Activated CD4-positive, alpha-beta memory T cell treated with anti-CD3 and anti-CD28 coated beads for 36 hours (primary cell): ENCODE results near the gene SRPX2. TPM values are rescaled to one million over a fixed set of nuclear protein-coding genes. Genes with fewer than 3 reads are reported as not detected.
"Not testable (repeated sequence)": the region's sequence is repeated elsewhere in the genome, so short reads cannot be mapped to it uniquely, and the experiment has no call there.

ENCODE experiments used
- CTCF ChIA-PET: fragments of 350-600 bp; sonication (Branson Sonifier 250); formaldehyde crosslinking; loops from one replicate; lab custom pipeline; 2021; ENCODE audit warnings: antibody characterized with exemption, inconsistent platforms; lab: Charles Lee
- POLR2A ChIA-PET: fragments of 350-600 bp; sonication (Branson Sonifier 250); formaldehyde crosslinking; loops from one replicate; lab custom pipeline; 2021; ENCODE audit warnings: antibody characterized with exemption; lab: Charles Lee
- DNase-seq: peaks from one replicate; pipeline ENCODE4 v3.0.0-alpha.2; 2020
- H3K27ac Mint-ChIP-seq: one replicate; pipeline ENCODE4 v1.8.0; 2021; ENCODE audit warnings: mixed read lengths
- H3K27me3 Mint-ChIP-seq: one replicate; pipeline ENCODE4 v1.8.0; 2021; ENCODE audit warnings: mixed read lengths
- H3K36me3 Mint-ChIP-seq: one replicate; pipeline ENCODE4 v1.8.0; 2021; ENCODE audit warnings: mixed read lengths
- H3K4me1 Mint-ChIP-seq: one replicate; pipeline ENCODE4 v1.8.0; 2021; ENCODE audit warnings: low read depth, mixed read lengths
- H3K4me3 Mint-ChIP-seq: one replicate; pipeline ENCODE4 v1.8.0; 2021; ENCODE audit warnings: mild to moderate bottlenecking, mixed read lengths
- H3K9me3 Mint-ChIP-seq: one replicate; pipeline ENCODE4 v1.8.0; 2021; ENCODE audit warnings: mixed read lengths
- intact Hi-C: fragments of 100-400 bp; cut with micrococcal nuclease; formaldehyde crosslinking; loops from one replicate; pipeline ENCODE4 v1.15.1; 2023
- total RNA-seq, 2 experiments: library from RNA; stranded (reverse); gene quantifications; one replicate each; pipeline ENCODE4 v1.2.3, GENCODE V29; 2021

SRPX2 gene
- total RNA-seq, 2 experiments from 2014 or later = not detected

DNA sequence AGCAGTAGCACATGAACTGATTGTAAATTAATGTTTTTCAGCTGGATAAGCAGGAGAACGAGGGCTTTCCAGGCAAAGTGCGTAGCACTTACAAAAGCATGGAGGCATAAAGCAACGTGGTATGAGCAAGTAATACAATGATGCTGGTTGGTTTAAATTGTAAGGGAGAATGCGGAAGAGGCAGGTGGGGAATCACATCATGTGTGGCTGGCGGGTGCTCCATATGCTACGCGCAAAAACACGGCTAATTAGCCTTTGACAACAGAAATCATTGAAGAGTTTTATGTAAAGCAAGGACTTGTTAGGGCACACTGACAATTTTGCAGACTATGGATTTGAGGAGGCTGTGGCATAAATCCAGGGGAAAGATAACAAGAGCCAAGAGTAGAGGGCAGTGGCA, 73.4 kb downstream of the SRPX2 start:
- ChIA-PET POLR2A (no interaction called here), CTCF (interaction anchor here (1.1 kb wide), 1 partner anchor 51 kb away, joined by 3 read pairs; no protein-coding TSS in a partner anchor)
- Mint-ChIP-seq H3K27me3 (no peaks in the 10 kb centered on the region), H3K27ac (no peak overlapping the region), H3K9me3 (no peaks in the 10 kb centered on the region), H3K4me3 (no peak overlapping the region), H3K36me3 (no peaks in the 10 kb centered on the region), H3K4me1 (no peaks in the 10 kb centered on the region)
- intact Hi-C loops = no loop called here
- no peak for DNase-seq

- CTCF ChIA-PET = no interaction called here
- no peaks in the 10 kb centered on the region for H3K4me1 Mint-ChIP-seq
- no peak overlapping the region for H3K27ac Mint-ChIP-seq
- intact Hi-C loops = no loop called here
- H3K27me3 Mint-ChIP-seq = no peaks in the 10 kb centered on the region
- DNase-seq = no peak
- POLR2A ChIA-PET = no interaction called here
- H3K36me3 Mint-ChIP-seq = no peaks in the 10 kb centered on the region
- H3K9me3 Mint-ChIP-seq = no peaks in the 10 kb centered on the region
- no peak overlapping the region for H3K4me3 Mint-ChIP-seq
These were observed 75.1 kb downstream of the SRPX2 start for GRCh38 chrX:100719139-100719538.

DNA sequence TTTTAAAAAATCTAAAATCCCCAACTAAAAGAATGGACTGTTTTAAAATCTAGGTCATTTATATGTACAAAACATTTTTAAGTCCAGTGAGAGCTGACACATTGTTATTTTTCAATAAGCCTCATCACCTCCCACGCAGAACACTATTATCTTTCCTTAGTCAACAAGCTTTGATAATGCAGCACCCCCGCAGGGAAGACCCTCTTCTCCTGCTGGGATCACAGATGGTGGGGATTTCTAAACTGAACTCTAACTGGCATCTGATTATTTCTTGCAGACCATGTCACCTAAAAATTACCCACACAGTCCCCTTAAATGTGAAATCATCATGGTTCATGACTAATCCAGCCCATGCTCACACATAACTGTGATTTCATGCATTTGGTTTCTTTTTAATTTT, 76.3 kb downstream of the SRPX2 start:
- CTCF ChIA-PET = no interaction called here
- H3K27ac Mint-ChIP-seq = no peak overlapping the region
- intact Hi-C loops = no loop called here

GRCh38 chrX:100721328-100721727, 77.3 kb downstream of the SRPX2 start:
- Mint-ChIP-seq H3K36me3 (no peaks in the 10 kb centered on the region), H3K4me1 (no peaks in the 10 kb centered on the region), H3K27ac (no peak overlapping the region), H3K9me3 (no peaks in the 10 kb centered on the region), H3K27me3 (peaks cover 3% of the 10 kb centered on the region), H3K4me3 (no peak overlapping the region)
- CTCF ChIA-PET = interaction anchor here (0.6 to 1.4 kb wide), 2 partner anchors 34 to 48 kb away, joined by 3 to 5 read pairs; no protein-coding TSS in a partner anchor
- POLR2A ChIA-PET = no interaction called here
- intact Hi-C loops = no loop called here
- no peak for DNase-seq

More for the DNA sequence above, 76.3 kb downstream of the SRPX2 start:
- DNase-seq = no peak
- Mint-ChIP-seq H3K4me1 (no peaks in the 10 kb centered on the region), H3K27me3 (no peaks in the 10 kb centered on the region), H3K9me3 (no peaks in the 10 kb centered on the region), H3K36me3 (no peaks in the 10 kb centered on the region), H3K4me3 (no peak overlapping the region)
- POLR2A ChIA-PET = no interaction called here

DNA sequence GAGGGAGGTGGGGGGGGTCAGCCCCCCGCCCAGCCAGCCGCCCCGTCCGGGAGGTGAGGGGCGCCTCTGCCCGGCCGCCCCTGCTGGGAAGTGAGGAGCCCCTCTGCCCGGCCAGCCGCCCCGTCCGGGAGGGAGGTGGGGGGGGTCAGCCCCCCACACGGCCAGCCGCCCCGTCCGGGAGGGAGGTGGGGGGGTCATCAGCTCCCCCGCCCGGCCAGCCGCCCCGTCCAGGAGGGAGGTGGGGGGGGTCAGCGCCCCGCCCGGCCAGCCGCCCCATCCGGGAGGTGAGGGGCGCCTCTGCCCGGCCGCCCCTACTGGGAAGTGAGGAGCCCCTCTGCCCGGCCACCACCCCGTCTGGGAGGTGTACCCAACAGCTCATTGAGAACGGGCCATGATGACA, 80.0 kb downstream of the SRPX2 start:
- not testable (repeated sequence) for H3K27ac Mint-ChIP-seq

More for the DNA sequence above, 80.0 kb downstream of the SRPX2 start:
- H3K9me3 Mint-ChIP-seq, H3K36me3 Mint-ChIP-seq, H3K4me1 Mint-ChIP-seq, POLR2A ChIA-PET, intact Hi-C loops, DNase-seq, CTCF ChIA-PET, H3K4me3 Mint-ChIP-seq, H3K27me3 Mint-ChIP-seq: not testable (repeated sequence)

Other genes starting within 250 kb of the SRPX2 start
- not detected for gene PCDH19, start 233.9 kb upstream of the SRPX2 start, total RNA-seq
- gene TNMD, start 59.3 kb upstream of the SRPX2 start, total RNA-seq = not detected
- gene TSPAN6, start 7.4 kb upstream of the SRPX2 start, total RNA-seq = under 1 TPM in 1 of 2 experiments, not detected in 1; 0.19 TPM
- not detected for gene SYTL4, start 87.9 kb downstream of the SRPX2 start, total RNA-seq
- 10 to 100 TPM; 41.3 to 42.8 TPM for gene CSTF2, start 176.2 kb downstream of the SRPX2 start, total RNA-seq
- gene NOX1, start 230.2 kb downstream of the SRPX2 start, total RNA-seq = not detected